ENCODE results near the gene NT5C1B. TPM values are rescaled to one million over a fixed set of nuclear protein-coding genes. Genes with fewer than 3 reads are reported as not detected.

The NT5C1B gene
- total and polyA plus RNA-seq, 10 donors: not detected

GRCh38 chr2:18531194-18531593 is 58.2 kb downstream of the NT5C1B start:
- H3K4me3 ChIP-seq: no peak overlapping the region
- H3K27ac ChIP-seq: no peak overlapping the region
- TF ChIP-seq POLR2A (IDR thresholded peaks at IDR 0.05): no peak
- TF ChIP-seq POLR2AphosphoS5 (IDR thresholded peaks at IDR 0.05): no peak
- no peak for TF ChIP-seq CTCF (IDR thresholded peaks at IDR 0.05 in 8 of 11, conservative IDR thresholded peaks at IDR 0.05 in 3 of 11)
- H3K36me3 ChIP-seq: no peaks in the 10 kb centered on the region
- no peak for DNase-seq
- intact Hi-C loops (cut with DNase I; ENCODE audit: low total_unique reads): no loop called here
- no peaks in the 10 kb centered on the region for H3K9me3 ChIP-seq
- no peaks in the 10 kb centered on the region for H3K27me3 ChIP-seq (replicated peaks in 1 of 7)
- H3K4me1 ChIP-seq: no peaks in the 10 kb centered on the region
- WGBS, 5 donors: 64 to 93% (median 79%) methylated on average over 1 of the region's 1 CpG

- 71 to 93% (median 91%) methylated on average over 4 of the region's 4 CpGs for WGBS, 5 donors
- intact Hi-C loops (cut with DNase I; ENCODE audit: low total_unique reads): loop anchor here (10.0 kb wide), 1 partner anchor 217 kb away; no protein-coding TSS in a partner anchor
- no peaks in the 10 kb centered on the region for H3K9me3 ChIP-seq
- no peak overlapping the region for H3K4me3 ChIP-seq
- no peaks in the 10 kb centered on the region for H3K36me3 ChIP-seq
- TF ChIP-seq CTCF (IDR thresholded peaks at IDR 0.05 in 8 of 11, conservative IDR thresholded peaks at IDR 0.05 in 3 of 11) (no peak), POLR2AphosphoS5 (IDR thresholded peaks at IDR 0.05) (no peak), POLR2A (IDR thresholded peaks at IDR 0.05) (no peak)
- DNase-seq: no peak
- no peak overlapping the region for H3K27ac ChIP-seq
- no peaks in the 10 kb centered on the region for H3K4me1 ChIP-seq
- no peaks in the 10 kb centered on the region for H3K27me3 ChIP-seq (replicated peaks in 1 of 7)
These were observed 61.5 kb downstream of the NT5C1B start for GRCh38 chr2:18527822-18528221.

GRCh38 chr2:18527326-18527725 is 62.0 kb downstream of the NT5C1B start:
- TF ChIP-seq POLR2AphosphoS5 (IDR thresholded peaks at IDR 0.05) (no peak), CTCF (IDR thresholded peaks at IDR 0.05 in 8 of 11, conservative IDR thresholded peaks at IDR 0.05 in 3 of 11) (no peak), POLR2A (IDR thresholded peaks at IDR 0.05) (no peak)
- no peaks in the 10 kb centered on the region for H3K36me3 ChIP-seq
- H3K4me1 ChIP-seq: no peaks in the 10 kb centered on the region
- H3K27ac ChIP-seq: no peak overlapping the region
- no peaks in the 10 kb centered on the region for H3K9me3 ChIP-seq
- DNase-seq: no peak
- intact Hi-C loops (cut with DNase I; ENCODE audit: low total_unique reads): loop anchor here (10.0 kb wide), 1 partner anchor 217 kb away; no protein-coding TSS in a partner anchor
- WGBS, 5 donors: 86 to 92% (median 89%) methylated on average over 2 of the region's 2 CpGs
- no peaks in the 10 kb centered on the region for H3K27me3 ChIP-seq (replicated peaks in 1 of 7)
- no peak overlapping the region for H3K4me3 ChIP-seq

- H3K4me1 ChIP-seq: no peaks in the 10 kb centered on the region
- 70 to 89% (median 82%) methylated on average over 7 of the region's 7 CpGs for WGBS, 5 donors
- TF ChIP-seq CTCF (IDR thresholded peaks at IDR 0.05 in 8 of 11, conservative IDR thresholded peaks at IDR 0.05 in 3 of 11) (no peak), POLR2A (IDR thresholded peaks at IDR 0.05) (no peak)
- H3K36me3 ChIP-seq: no peaks in the 10 kb centered on the region
- H3K4me3 ChIP-seq: no peak overlapping the region
- no peak for DNase-seq
- no peaks in the 10 kb centered on the region for H3K9me3 ChIP-seq
- H3K27me3 ChIP-seq (replicated peaks in 1 of 7): no peaks in the 10 kb centered on the region
- no peak overlapping the region for H3K27ac ChIP-seq
- intact Hi-C loops (cut with DNase I; ENCODE audit: low total_unique reads): loop anchor here (10.0 kb wide), 1 partner anchor 218 kb away; no protein-coding TSS in a partner anchor
These were observed 62.9 kb downstream of the NT5C1B start for GRCh38 chr2:18526429-18526828.
